SK-N-SH (cell line): Measurements from ENCODE around the gene BABAM2. TPM values are rescaled to one million over a fixed set of nuclear protein-coding genes. Genes with fewer than 3 reads are reported as not detected.

Experiments used
- CTCF ChIA-PET: fragments of 300-600, 350-600 bp; formaldehyde crosslinking; extraction: SDS; loops from one replicate; lab custom pipeline; 2021; lab: Yijun Ruan, JAX
- POLR2A ChIA-PET: fragments of 350-600 bp; sonication (Branson Sonifier 250); formaldehyde crosslinking; extraction: SDS; loops from one replicate; lab custom pipeline; 2020; ENCODE audit warnings: antibody characterized with exemption, inconsistent platforms; lab: Yijun Ruan, JAX
- DNase-seq: peaks from one replicate; pipeline ENCODE4 v3.0.0; 2012
- H2AFZ ChIP-seq: fragments of 200-600 bp; sonication (generic); 2 replicates; pipeline ENCODE4 v1.8.1; 2016; ENCODE audit warnings: antibody characterized with exemption, mild to moderate bottlenecking, low read depth
- H3F3A ChIP-seq: fragments of 200-600 bp; sonication (generic); replicated peaks from 2 replicates; pipeline ENCODE3; 2016; ENCODE audit warnings: antibody characterized with exemption, mild to moderate bottlenecking; ENCODE audit not compliant: insufficient read depth
- H3K27ac ChIP-seq, 2 experiments: fragments of 200-500 bp in 1 of 2; fragments of 200-600 bp in 1 of 2; sonication (Bioruptor generic) in 1 of 2; sonication (generic), shearing (Covaris generic) in 1 of 2; 2 replicates each; pipeline versions ENCODE4 v1.5.1 to v1.6.1; 2014 to 2016; ENCODE audit warnings: low read depth in 2 of 2, inconsistent platforms in 1 of 2, low read length in 1 of 2, mild to moderate bottlenecking in 1 of 2, mixed read lengths in 1 of 2
- H3K27me3 ChIP-seq: fragments of 200-600 bp; sonication (generic), shearing (Covaris generic); 2 replicates; pipeline ENCODE4 v1.6.1; 2016; ENCODE audit warnings: mixed run types; ENCODE audit not compliant: insufficient read depth
- H3K36me3 ChIP-seq, 2 experiments: fragments of 200-500 bp in 1 of 2; fragments of 200-600 bp in 1 of 2; sonication (Bioruptor generic) in 1 of 2; sonication (generic) in 1 of 2; replicated peaks in 1 of 2; 2 replicates each; pipeline versions ENCODE3 to v1.5.1; 2014 to 2016; ENCODE audit warnings: low read length in 1 of 2, mild to moderate bottlenecking in 1 of 2; ENCODE audit not compliant: insufficient read depth in 2 of 2, control insufficient read depth in 1 of 2
- H3K4me1 ChIP-seq, 2 experiments: fragments of 200-500 bp in 1 of 2; fragments of 200-600 bp in 1 of 2; sonication (Bioruptor generic) in 1 of 2; sonication (generic), shearing (Covaris generic) in 1 of 2; 2 replicates each; pipeline versions ENCODE4 v1.5.1 to v1.6.1; 2014 to 2016; ENCODE audit warnings: low read depth in 1 of 2, low read length in 1 of 2, mixed run types in 1 of 2; ENCODE audit not compliant: insufficient read depth in 2 of 2, control insufficient read depth in 1 of 2
- H3K4me2 ChIP-seq: fragments of 200-600 bp; sonication (generic), shearing (Covaris generic); 2 replicates; pipeline ENCODE4 v1.6.1; 2017; ENCODE audit warnings: mixed run types
- H3K4me3 ChIP-seq, 2 experiments: fragments of 200-500 bp in 1 of 2; fragments of 200-600 bp in 1 of 2; sonication (Bioruptor generic) in 1 of 2; sonication (generic), shearing (Covaris generic) in 1 of 2; 2 replicates each; pipeline versions ENCODE4 v1.5.1 to v1.8.1; 2014 to 2016; ENCODE audit warnings: low read depth in 2 of 2, inconsistent platforms in 1 of 2, low read length in 1 of 2, mild to moderate bottlenecking in 1 of 2, mixed read lengths in 1 of 2, moderate library complexity in 1 of 2
- H3K79me2 ChIP-seq: fragments of 200-600 bp; sonication (generic); 2 replicates; pipeline ENCODE4 v1.8.1; 2017; ENCODE audit warnings: mild to moderate bottlenecking; ENCODE audit not compliant: insufficient read depth
- H3K9ac ChIP-seq: fragments of 200-600 bp; sonication (generic); 2 replicates; pipeline ENCODE4 v1.6.1; 2017; ENCODE audit warnings: mixed run types
- H3K9me2 ChIP-seq: fragments of 200-600 bp; sonication (generic); 2 replicates; pipeline ENCODE4 v1.6.1; 2017; ENCODE audit warnings: mixed run types
- H3K9me3 ChIP-seq: fragments of 200-600 bp; sonication (generic); 2 replicates; pipeline ENCODE4 v1.6.1; 2017; ENCODE audit warnings: mixed run types, mild to moderate bottlenecking, moderate library complexity
- H4K20me1 ChIP-seq: fragments of 200-600 bp; sonication (generic); 2 replicates; pipeline ENCODE4 v1.6.1; 2017; ENCODE audit warnings: mild to moderate bottlenecking, mixed run types; ENCODE audit not compliant: insufficient read depth
- CTCF ChIP-seq: fragments of 200-600 bp; sonication (generic); IDR thresholded peaks from 2 replicates; pipeline ENCODE4 v1.6.1; 2017; ENCODE audit warnings: antibody characterized with exemption, mild to moderate bottlenecking, moderate library complexity
- EP300 ChIP-seq, 2 experiments: IDR thresholded peaks; 2 replicates each; pipeline versions ENCODE4 v1.4.0 to v1.6.1; 2012; ENCODE audit warnings: borderline replicate concordance in 1 of 2, low read depth in 1 of 2, low read length in 1 of 2
- EZH2phosphoT487 ChIP-seq: fragments of 200-600 bp; sonication (generic); IDR thresholded peaks from 2 replicates; pipeline ENCODE4 v1.6.1; 2017; ENCODE audit warnings: low read depth, mixed run types, mild to moderate bottlenecking, antibody characterized with exemption, moderate library complexity, borderline replicate concordance
- FOXM1 ChIP-seq: IDR thresholded peaks from 2 replicates; pipeline ENCODE4 v1.4.0; 2012; ENCODE audit warnings: low read depth, mild to moderate bottlenecking
- GABPA ChIP-seq: IDR thresholded peaks from 2 replicates; pipeline ENCODE4 v1.4.0; 2012; ENCODE audit warnings: low read depth, mild to moderate bottlenecking
- GATA2 ChIP-seq: sonication (generic); formaldehyde crosslinking; IDR thresholded peaks from 2 replicates; pipeline ENCODE4 v1.5.0; 2020; ENCODE audit warnings: mild to moderate bottlenecking, missing genetic modification reagents
- IRF3 ChIP-seq: fragments of 150-350 bp; IDR thresholded peaks from 2 replicates; pipeline ENCODE4 v1.6.1; 2016; ENCODE audit warnings: mild to moderate bottlenecking, low read depth, low read length
- JUND ChIP-seq: IDR thresholded peaks from 2 replicates; pipeline ENCODE4 v1.4.0; 2012
- MEF2A ChIP-seq: IDR thresholded peaks from 2 replicates; pipeline ENCODE4 v1.4.0; 2012; ENCODE audit warnings: low read depth, borderline replicate concordance
- PBX3 ChIP-seq: IDR thresholded peaks from 2 replicates; pipeline ENCODE4; 2012
- POLR2AphosphoS5 ChIP-seq: IDR thresholded peaks from 2 replicates; pipeline ENCODE4 v1.6.1; 2012; ENCODE audit warnings: low read depth, low read length
- RAD21 ChIP-seq: IDR thresholded peaks from 2 replicates; pipeline ENCODE4 v1.6.1; 2012; ENCODE audit warnings: mild to moderate bottlenecking, low read length
- RFX5 ChIP-seq: IDR thresholded peaks from 2 replicates; pipeline ENCODE4 v1.6.1; 2012; ENCODE audit warnings: mild to moderate bottlenecking, improper control_type of control experiment, low read length
- SMC3 ChIP-seq: IDR thresholded peaks from 2 replicates; pipeline ENCODE4 v1.6.1; 2012; ENCODE audit warnings: low read depth, low read length, improper control_type of control experiment
- TCF12 ChIP-seq: IDR thresholded peaks from 2 replicates; pipeline ENCODE4 v1.4.0; 2012
- USF2 ChIP-seq: fragments of 150-350 bp; IDR thresholded peaks from 2 replicates; pipeline ENCODE4 v1.6.1; 2017; ENCODE audit warnings: antibody characterized with exemption, low read length, low read depth, borderline replicate concordance
- YY1 ChIP-seq: IDR thresholded peaks from 2 replicates; pipeline ENCODE4 v1.4.0; 2012; ENCODE audit warnings: low read depth, mild to moderate bottlenecking
- WGBS: methylation state at CpG from one replicate; pipeline ENCODE4 v1.1.6; 2017; ENCODE audit warnings: low lambda C conversion rate; 5-methylcytosine and 5-hydroxymethylcytosine counted together
- polyA plus RNA-seq, 3 experiments: library from polyadenylated mRNA; depleted of rRNA; stranded (reverse); fragments of >200 nt; gene quantifications; 2 replicates each; pipeline ENCODE4 v1.2.3, GENCODE V29; 2012
- TF ChIP-seq, protein P1 (sequence below): IDR thresholded peaks from 2 replicates; pipeline ENCODE4 v1.4.0; 2012; ENCODE audit warnings: low read depth, borderline replicate concordance

The BABAM2 gene
- polyA plus RNA-seq, 1 of the 3 experiments (the other 2 are of a cell fraction) = 34.0 TPM

DNA sequence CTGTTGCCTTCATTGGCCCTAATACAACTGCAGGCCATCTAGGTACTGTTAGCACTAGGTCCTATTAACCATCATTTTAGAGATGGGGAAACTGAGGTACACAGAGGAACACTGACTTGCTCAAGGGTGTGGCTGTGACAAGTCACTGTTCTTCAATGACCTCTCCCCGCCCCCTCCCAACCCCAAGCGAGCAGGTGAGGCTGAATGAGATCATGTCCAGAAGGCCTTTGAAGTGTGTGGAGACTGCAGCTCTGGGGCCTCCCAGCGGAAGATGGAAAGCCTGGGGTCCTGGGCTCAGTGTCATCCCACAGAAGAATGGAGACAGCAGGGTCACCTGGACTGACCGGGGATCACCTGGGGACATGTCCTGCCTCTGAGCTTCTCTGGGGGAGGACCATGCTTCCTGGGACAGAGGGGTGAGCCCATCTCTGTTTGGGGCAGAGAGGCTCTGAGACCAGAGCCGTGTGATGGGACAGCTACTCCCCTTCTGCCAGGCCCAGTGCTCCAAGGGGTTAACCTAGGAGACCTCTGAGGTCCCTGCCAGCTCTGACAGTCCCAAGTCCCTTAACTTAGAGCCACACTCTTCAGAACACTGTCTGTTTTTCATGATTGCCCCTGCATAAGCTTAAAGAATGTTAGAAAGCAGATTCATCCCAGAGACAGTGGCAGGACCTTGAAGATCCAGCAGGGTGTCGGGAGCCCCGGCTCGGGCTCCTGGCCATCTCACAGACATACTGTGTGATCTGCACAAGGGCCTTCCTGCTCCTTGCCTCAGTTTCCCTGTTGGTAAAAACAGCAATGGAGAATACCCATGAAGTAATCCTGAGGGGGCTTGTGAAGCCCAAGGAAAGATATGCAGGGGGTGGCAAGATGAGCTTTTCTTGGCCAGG, 485.5 kb downstream of the BABAM2 start:
- no peak for DNase-seq
- CTCF ChIA-PET = no interaction called here

More for the DNA sequence above, 485.5 kb downstream of the BABAM2 start:
- no peaks in the 10 kb centered on the region for H3K9me2 ChIP-seq
- H4K20me1 ChIP-seq = no peaks in the 10 kb centered on the region
- H3K79me2 ChIP-seq = no peaks in the 10 kb centered on the region
- no peaks in the 10 kb centered on the region; a peak in 1 of 4 replicates for H3K4me1 ChIP-seq
- WGBS = 93% methylated on average over 8 of the region's 8 CpGs
- H3K9me3 ChIP-seq = no peaks in the 10 kb centered on the region
- H3K36me3 ChIP-seq = no peaks in the 10 kb centered on the region
- H3K9ac ChIP-seq = no peak overlapping the region
- no peak overlapping the region for H3K4me2 ChIP-seq
- no peak overlapping the region for H3K27ac ChIP-seq
- no peak overlapping the region for H3K4me3 ChIP-seq
- no peak for TF ChIP-seq EZH2phosphoT487
- no peak for TF ChIP-seq JUND
- no peak for TF ChIP-seq PBX3
- no peak for TF ChIP-seq IRF3
- TF ChIP-seq MEF2A = no peak
- TF ChIP-seq USF2 = no peak
- TF ChIP-seq YY1 = no peak
- TF ChIP-seq TCF12 = no peak
- TF ChIP-seq GATA2 = no peak
- no peak for TF ChIP-seq POLR2AphosphoS5
- TF ChIP-seq RAD21 = no peak
- TF ChIP-seq, protein P1, sequence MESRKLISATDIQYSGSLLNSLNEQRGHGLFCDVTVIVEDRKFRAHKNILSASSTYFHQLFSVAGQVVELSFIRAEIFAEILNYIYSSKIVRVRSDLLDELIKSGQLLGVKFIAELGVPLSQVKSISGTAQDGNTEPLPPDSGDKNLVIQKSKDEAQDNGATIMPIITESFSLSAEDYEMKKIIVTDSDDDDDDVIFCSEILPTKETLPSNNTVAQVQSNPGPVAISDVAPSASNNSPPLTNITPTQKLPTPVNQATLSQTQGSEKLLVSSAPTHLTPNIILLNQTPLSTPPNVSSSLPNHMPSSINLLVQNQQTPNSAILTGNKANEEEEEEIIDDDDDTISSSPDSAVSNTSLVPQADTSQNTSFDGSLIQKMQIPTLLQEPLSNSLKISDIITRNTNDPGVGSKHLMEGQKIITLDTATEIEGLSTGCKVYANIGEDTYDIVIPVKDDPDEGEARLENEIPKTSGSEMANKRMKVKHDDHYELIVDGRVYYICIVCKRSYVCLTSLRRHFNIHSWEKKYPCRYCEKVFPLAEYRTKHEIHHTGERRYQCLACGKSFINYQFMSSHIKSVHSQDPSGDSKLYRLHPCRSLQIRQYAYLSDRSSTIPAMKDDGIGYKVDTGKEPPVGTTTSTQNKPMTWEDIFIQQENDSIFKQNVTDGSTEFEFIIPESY = no peak
- TF ChIP-seq CTCF = no peak
- no peak for TF ChIP-seq EP300 (IDR thresholded peaks at IDR 0.05; ENCODE audit: borderline replicate concordance in 1 of 2, low read depth in 1 of 2, low read length in 1 of 2)
- TF ChIP-seq RFX5 = no peak
- no peak for TF ChIP-seq GABPA
- TF ChIP-seq FOXM1 = no peak
- TF ChIP-seq SMC3 = no peak
- TF ChIP-seq, all 33 proteins: peak for 0
- no peak overlapping the region for H2AFZ ChIP-seq
- POLR2A ChIA-PET = interaction anchor here (0.6 kb wide), 1 partner anchor 14 kb away, joined by 3 read pairs; no protein-coding TSS in a partner anchor
- H3F3A ChIP-seq = no peaks in the 10 kb centered on the region
- H3K27me3 ChIP-seq = no peaks in the 10 kb centered on the region
